HG03442 (cell line): ENCODE results near the gene PPIA.
A peak's percentile ranks its signal among the peaks of the same experiment; 100 is the strongest.

ENCODE experiments used
- ATAC-seq: cut with Tn5 transposase; IDR thresholded peaks from one replicate; pipeline ENCODE4 v1.9.1; 2021; ENCODE audit warnings: mild to moderate bottlenecking, moderate library complexity; ENCODE audit not compliant: unreplicated experiment

PPIA gene

GRCh38 chr7:44796504-44797328 lies at the start of gene PPIA:
PPIA (plus strand) TSS chr7:44796681; CDS start chr7:44796725, 44 bp downstream.
- peak; percentile 88 for ATAC-seq

DNA sequence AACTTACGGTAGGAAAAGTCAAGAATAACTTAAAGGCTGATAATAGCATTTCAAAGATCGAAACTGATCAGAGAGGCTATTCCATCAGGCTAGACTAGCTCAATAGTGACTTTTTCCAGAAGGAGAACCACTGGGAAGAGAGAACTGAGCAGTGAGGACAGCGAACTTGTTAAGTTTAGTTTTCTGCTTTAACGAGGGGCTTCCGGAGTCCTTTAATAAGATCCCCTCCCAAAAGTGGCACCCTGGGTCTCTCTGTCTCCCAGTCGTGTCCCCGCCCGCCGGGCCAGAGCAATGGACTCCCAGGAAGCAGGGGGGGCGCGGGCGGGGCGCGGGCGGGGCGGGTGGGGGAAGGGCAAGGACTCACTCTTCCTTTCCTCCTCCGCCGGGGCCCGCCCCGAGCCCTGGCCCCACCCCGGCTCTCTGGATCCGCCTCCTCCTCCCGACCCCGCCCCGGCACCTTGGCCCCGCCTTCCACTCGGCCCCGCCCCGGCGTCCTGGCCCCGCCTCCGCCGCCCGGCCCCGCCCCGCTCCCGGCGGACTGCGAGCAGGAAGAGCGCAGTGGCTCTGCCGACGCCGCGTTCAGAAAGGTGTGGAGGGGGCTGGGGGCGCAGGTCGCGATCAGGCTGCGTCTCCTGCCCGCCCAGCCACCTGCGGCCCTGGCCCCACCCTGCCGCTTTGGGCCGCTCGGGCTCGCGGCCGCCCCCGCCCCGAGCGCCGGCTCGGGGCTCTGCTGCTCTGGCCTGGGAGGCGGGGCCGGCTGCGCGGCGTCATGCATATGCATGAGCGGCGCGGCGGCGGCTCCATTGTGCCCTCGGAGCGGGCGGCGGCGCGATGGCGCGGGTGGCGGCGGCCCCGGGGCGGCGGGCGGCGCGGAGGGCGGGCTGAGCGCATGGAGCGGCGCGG lies 48.2 kb upstream of the PPIA start, which contains the start of gene ZMIZ2:
Gene ZMIZ2 (plus strand): TSS at position 803 of the 903 bp plus-strand sequence. CDS start 7,403 bp downstream, outside the sequence.
- peak; percentile 58 for ATAC-seq

GRCh38 chr7:44748948-44749731 lies 47.3 kb upstream of the PPIA start:
- ATAC-seq: peak; percentile 21

DNA sequence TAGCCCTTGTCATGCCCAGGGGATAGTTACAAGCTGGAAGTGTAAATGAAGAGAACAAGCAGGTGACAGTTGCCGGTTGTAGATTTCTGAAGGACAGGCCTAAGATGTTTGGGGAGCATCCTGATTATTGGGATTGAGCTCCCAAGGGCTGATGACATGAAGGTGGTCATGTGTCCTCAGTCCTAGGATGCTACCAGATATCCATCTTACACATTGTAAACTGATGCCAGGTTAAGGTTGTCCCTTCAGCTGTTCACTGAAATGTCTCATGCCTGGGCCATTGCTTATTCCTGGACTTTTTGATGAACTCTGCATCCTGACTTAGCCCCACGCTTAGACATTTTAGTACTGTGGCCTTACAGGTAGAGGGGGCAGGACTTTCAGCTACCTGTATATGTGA lies 46.5 kb upstream of the PPIA start:
- no peak for ATAC-seq

DNA sequence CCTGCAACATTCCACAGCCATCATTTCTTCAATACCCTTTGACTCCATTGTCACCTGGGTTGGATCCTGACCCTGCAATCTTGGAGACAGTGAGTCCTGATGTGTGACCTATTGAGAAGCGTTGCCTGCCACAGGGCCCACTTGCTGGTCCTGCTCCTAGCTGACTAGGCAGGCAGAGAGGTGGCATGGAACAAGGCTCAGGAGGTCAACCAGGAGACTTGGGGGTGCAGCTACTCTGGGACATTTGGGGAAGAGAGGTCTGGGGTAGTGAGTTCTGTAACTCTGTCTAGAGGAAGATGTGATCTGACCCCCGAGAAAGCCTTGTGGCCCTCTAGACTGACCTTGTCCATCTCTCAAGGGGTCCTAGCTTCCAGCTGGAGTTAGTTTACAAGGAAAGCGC lies 46.1 kb upstream of the PPIA start:
- no peak for ATAC-seq

- peak; percentile 61 for ATAC-seq
These were observed 45.4 kb upstream of the PPIA start for GRCh38 chr7:44750921-44751571.

- ATAC-seq: no peak
These were observed 43.7 kb upstream of the PPIA start for GRCh38 chr7:44752822-44753221.

DNA sequence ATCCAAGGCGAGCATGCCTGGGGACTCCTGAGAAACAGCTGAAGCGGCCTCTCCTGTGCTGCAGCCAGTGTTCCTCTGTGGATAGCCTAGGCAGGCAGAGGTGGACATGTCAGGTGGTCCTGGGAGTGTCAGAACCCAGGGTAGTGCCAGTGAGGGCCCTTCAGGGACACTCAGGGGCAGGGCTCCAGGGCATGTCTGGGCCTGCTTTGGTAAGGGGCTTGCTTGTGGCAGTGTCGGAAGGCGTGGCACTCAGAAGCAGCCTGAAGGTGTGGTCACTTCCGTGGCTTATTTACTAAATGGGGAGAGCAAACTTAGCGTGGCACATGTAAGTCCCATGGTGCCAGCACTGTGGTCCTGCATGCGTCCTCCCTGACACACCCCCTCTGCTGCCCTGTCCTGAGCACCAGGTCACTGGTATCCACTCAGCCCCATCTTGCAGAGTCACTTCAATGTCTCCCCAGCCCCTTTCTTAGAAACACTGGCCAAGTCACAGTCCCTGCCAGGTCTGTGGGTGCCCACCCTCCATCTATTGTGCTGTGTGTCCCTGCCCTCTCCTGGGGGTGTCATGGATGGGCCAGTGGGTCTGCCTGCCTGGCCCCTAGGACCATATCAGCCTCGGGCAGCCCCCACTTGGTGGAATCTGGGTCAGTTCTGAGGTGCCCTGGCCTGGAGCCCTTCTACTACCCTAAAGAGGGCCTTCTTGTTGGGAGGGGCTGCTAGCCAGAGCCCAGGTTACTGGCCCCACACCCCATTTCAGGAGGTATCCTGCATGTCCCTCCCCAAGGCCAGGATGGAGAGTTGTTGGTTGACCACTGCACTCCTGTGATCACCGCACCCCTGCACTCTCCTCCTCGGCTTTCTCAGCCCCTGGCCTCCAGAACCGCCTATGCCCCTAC lies 41.4 kb upstream of the PPIA start:
- no peak for ATAC-seq

DNA sequence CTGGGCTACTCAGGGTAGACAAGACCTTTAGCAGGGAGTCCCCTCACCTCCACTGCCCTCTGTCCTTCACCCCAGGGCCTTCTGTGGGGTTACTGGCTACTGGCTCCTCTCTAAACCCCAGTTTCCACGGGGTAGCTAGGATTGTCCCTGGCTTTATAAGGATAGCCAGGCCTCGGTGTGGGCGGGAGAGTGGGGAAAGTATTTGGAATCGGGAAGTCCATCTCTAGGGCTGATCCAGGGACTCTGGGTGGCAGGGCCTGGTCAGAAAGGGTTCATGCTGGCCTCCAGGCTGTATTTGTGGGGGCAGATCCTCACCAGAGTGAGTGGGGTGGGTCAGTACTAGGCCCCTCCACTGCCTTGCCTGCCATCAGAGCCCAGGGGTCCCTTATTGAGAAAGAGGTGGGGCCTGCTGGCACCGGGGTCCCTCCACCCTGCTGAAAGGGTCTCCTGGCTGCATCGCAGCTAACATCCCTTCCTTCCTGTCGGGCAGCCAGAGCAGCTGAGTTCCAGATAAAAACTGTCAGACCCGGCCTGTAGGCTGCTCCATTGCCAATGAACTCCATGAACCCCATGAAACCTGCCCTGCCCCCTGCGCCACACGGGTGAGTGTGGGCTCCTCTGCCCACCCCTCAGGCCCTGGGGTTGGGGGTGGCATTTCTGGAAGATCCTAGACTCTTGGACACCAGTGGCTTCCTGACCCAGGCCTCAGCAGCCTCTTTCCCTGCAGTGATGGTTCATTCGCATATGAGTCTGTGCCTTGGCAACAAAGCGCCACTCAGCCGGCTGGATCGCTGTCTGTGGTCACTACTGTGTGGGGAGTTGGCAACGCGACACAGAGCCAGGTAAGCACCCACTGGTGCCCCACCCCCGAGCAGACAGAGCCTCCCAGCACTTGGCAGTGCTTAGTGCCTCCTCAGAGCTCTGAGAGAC lies 40.5 kb upstream of the PPIA start:
- no peak for ATAC-seq

GRCh38 chr7:44756904-44757303 lies 39.6 kb upstream of the PPIA start:
- ATAC-seq: no peak

DNA sequence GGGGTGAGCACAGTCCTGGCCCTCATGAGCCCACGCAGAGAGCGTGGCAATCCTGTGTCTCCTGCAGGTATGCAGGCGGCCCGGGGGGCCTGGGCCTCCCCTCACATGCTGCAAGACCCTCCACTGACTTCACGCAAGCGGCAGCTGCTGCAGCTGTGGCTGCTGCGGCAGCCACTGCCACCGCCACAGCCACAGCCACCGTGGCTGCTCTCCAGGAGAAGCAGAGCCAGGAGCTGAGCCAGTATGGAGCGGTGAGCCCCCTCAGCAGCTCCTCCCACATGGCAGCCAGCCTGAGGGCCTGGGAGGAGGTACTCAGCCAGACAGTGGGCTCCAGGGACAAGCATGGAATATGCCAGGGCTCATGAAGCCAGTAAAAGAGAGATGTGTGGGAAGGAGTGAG lies 39.2 kb upstream of the PPIA start:
- ATAC-seq: no peak

GRCh38 chr7:44757739-44758138 lies 38.7 kb upstream of the PPIA start:
- no peak for ATAC-seq

DNA sequence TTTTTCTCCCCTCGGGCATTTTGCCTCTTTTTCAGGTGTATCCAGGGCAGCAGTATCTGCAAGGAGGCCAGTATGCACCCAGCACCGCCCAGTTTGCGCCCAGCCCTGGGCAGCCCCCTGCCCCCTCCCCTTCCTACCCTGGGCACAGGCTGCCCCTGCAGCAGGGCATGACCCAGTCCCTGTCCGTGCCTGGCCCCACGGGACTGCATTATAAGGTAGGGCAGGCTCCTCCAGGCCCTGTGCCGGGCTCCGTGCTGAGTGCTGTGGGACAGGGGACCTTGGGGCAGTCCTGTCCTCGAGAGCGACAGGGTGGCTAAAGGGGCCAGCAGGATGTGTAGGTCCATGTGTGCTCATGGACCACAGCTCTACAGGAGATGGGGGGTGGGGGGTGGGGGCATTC lies 37.2 kb upstream of the PPIA start:
- ATAC-seq: no peak

GRCh38 chr7:44760034-44760580 lies 36.4 kb upstream of the PPIA start:
- ATAC-seq: no peak

- no peak for ATAC-seq
These were observed 35.0 kb upstream of the PPIA start for GRCh38 chr7:44761207-44762161.

DNA sequence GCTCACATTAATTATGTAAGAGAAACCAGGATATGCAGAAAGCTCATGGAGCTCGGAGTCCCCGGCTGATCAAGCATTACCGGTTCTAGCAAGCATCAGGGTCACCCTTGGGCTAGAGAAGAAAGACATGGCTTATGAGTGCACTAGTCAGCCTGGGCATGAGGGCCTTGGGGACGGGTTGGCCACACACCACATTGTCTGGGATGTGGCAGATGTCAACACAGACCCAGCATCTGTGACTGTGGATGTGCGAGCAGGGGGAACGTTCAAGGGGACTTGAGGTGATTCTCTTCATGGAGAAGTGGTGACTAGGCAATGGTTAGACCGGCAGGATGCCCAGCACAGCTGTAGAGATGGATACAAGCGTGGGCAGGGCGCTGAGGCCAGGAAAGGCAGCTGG lies 34.2 kb upstream of the PPIA start:
- no peak for ATAC-seq
